Fibroblast of peridontal ligament (primary cell): ENCODE data around the gene POLR3H.

Source experiments
- DNase-seq: peaks from one replicate; pipeline ENCODE4 v3.0.0-alpha.2; 2010; ENCODE audit errors: extremely low read depth

POLR3H gene

GRCh38 chr22:41537203-41537602 is 7.1 kb downstream of the POLR3H start:
- no peak for DNase-seq

DNA sequence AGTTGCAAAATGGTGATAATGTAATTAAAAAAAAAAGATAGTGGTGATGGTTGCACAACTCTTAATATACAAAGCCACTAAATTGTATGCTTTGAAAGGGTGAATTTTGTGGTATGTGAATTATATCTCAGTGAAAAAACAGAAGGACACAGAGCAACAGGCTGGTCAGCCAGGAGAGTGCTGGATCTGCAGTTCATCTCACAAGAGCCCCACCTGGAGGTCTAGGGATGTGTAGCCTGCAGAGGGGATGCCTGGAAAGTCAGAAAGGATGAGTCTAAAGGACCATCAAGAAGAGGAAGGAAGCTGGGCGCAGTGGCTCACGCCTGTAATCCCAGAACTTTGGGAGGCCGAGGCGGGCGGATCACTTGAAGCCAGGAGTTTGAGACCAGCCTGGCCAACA is 9.0 kb downstream of the POLR3H start:
- no peak for DNase-seq

- no peak for DNase-seq
Observed at GRCh38 chr22:41534219-41534618, 10.1 kb downstream of the POLR3H start.

DNA sequence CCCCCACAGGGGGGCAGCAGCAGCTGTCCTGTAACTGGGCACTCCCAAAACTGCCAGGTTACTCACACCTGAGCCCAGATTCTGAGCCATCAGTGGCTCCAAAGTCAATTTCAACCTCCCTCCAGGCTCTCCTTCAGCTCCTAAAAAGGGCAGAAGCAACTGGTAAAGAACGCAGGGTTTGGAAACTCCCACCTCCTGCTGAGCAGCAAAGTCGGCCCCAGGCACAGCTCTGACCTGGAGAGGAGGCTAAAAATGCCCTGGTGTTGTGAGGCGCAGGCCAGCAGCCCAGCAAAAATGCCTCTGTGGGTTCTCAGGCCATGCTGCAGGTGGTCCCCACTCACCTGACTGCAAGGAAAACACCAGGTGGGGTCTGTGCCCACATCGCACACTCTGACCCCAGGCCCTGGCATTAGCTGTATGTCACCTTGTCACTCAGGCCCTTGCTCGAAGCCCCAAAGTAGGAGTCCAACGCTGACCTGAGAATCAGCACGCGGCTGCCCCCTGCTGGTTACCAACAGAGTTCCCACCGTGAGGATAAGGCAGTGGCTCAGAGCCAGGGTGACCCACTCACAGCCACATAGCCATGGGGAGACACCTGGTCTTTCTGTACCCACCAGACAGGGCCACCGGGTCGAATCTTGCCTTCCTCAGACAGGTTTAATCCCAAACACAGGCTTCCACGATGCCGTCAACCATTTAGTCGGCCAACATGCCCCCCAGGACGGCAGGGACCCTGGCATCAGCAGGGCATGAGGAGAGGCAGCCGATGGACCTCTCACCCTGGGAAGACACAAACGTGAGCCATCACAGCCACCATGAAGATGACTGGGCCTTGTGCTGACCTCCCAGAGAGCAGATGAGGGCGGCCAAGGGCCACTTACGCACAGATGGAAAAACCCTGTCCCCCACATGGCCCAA is 11.1 kb downstream of the POLR3H start:
- DNase-seq, result peak; percentile 61

DNA sequence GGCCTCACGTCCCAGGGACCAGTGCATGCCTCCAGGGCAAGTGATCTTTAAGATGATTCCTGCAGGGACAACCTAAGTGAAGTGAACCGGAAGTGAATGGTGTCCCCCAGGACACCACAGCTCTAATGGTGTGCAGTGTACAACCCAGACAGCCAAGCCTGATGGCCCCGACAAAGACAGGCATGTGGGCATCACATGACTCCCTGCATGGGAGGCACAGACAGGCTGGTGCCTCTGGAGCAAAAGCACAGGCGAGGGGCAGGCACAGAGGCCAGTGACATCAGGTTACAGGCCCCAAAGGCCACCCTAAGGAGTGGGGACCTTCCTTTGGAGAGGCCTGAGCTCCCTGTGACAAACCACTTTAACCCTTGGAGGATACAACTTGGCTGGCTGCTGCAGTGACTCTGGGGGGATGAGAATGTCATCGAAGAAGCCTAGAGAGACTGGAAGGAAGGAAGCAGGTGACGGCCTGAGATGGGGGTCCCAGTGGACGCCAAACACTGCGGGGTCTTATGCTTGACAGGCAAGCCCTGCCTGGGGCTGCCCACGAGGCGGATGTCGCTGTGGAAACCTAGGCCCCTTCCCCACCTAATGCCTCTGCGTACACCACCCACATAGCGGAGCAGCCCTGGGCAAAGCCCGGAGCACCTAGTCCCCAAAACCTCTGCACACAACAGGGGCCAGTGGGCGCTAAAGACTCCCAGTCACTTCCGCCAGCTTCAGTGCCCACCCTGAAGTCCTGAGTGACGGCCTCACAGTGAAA is 12.4 kb downstream of the POLR3H start:
- DNase-seq, result no peak

DNA sequence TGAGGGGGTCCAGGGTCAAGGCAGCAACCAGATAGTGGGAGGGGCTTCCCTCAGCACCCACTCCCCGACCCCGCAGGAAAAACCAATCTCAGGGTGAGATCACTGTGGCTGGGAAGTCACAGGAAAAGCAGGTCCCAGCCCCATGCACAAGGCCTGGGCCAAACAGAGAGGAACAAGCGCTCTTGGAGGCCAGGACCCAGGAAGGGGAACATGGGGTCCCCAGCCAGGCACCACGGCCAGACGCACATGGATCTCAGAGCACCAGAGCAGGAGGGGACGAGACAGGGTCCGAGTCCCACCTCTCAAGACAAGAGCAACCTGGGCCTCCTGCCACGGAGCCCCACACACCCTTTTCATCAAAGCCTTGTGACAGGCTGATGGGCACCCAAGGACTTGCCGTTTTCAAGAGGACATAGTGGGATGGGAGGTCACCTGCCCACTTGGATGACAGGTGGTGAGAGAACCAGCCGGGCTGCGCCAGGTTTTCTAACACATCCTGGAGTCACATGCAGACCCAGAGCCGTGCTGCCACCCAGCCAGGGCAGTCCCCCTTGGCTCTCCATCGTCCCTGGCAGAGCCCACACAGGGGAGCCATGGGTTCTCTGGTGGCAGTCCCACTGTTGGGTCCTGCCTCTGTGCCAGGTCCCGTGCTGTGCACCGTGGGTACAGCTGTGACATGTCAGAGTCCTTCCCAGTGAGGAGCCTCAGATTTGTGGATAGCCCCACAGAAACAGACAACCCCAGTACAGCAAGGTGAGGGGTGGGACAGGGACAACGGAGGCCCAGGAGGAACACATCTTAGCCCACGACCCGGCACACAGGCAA is 13.2 kb downstream of the POLR3H start:
- no peak for DNase-seq

DNA sequence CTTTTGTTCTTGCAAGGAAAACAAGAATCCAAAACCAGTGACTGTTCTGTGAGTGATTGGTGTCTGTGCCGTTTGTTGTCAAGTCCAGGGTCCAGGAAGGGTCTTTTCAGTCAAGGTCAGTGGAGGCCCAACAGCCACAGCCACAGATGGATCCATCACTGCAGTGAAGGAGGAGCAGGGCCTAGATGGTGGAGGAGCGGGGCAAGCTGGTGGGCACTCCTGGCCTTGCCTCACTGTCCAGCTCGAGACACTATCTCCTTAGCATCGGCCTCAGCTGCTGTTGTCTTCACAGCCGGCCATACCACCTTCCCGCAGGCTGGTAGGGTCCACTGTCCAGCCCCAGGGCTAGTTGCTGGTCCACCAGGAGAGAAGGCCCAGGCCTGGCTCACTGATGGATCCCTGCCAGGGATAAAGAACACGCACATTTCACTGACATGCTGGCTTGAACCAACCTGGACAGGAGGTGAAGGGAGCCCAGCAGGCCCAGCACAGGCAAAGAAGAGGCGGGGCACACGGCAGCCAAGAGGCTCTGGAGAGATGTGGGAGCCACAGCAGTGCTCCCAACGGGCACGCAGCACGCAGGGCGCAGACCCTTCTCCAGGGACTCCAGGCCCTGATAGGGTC is 15.2 kb downstream of the POLR3H start:
- no peak for DNase-seq

GRCh38 chr22:41528132-41528766 is 16.0 kb downstream of the POLR3H start:
- no peak for DNase-seq

DNA sequence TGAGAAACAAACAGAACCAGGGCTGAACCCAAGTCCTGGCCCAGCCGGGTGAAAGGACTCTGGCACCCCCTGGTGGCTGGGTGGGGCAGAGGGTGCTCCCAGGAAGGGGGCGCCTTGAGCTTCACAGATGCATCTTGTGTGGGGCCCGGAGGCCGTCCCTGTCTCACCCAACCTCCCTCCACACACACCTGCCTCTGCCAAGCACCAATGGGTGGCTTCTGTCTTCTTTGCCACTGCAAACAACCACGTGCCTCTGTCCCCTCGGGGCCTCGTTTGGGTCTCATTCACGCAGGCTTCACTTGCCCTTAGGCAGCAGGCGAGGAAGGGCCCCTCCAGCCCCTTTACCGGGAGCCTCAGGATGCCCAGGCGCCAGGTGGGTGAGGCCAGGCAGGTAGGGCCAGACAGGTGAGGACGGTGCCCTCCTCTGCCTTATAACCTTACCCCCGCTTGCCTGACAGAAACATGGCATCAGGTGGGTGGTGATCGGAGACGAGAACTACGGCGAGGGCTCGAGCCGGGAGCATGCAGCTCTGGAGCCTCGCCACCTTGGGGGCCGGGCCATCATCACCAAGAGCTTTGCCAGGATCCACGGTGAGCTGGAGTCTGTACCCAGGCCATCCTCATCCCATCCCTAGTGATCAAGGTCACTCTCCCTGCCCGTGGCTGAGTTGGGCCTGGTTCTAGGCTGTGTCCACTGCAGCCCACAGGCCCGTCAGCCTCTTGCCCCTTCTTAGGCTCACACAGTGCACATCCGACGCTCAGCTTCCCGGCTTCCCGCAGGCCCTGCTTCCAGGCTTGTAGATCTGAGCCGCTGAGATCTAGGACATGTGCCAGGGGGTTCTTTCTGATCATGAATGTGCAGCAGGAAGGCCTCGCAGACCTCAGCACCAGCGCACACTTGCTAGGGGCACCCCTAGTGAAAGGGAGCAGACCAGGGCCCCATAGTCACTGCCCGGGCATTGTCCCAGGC is 17.2 kb downstream of the POLR3H start:
- peak; percentile 33 for DNase-seq

DNA sequence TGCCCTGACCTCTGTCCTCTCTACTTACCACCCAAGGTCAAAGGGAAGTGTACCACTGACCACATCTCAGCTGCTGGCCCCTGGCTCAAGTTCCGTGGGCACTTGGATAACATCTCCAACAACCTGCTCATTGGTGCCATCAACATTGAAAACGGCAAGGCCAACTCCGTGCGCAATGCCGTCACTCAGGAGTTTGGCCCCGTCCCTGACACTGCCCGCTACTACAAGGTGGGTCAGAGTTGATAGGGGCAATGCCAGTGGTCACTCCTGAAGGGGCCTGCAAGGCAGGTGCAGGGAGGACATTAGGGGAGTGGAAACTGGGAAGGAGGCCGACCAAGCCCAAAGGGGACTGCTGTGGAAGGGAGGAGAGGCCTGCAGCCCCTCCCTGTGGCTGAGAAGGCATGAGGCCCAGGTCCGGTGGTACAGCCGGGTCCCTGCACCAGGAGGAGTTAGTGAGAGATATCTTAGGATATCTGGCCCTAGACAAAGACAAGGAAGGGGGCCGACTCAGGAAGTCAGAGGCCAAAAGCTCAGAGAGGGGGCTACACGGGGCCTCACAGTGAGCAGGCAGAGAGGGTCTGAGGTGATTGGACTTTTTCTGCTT is 17.9 kb downstream of the POLR3H start:
- no peak for DNase-seq

DNA sequence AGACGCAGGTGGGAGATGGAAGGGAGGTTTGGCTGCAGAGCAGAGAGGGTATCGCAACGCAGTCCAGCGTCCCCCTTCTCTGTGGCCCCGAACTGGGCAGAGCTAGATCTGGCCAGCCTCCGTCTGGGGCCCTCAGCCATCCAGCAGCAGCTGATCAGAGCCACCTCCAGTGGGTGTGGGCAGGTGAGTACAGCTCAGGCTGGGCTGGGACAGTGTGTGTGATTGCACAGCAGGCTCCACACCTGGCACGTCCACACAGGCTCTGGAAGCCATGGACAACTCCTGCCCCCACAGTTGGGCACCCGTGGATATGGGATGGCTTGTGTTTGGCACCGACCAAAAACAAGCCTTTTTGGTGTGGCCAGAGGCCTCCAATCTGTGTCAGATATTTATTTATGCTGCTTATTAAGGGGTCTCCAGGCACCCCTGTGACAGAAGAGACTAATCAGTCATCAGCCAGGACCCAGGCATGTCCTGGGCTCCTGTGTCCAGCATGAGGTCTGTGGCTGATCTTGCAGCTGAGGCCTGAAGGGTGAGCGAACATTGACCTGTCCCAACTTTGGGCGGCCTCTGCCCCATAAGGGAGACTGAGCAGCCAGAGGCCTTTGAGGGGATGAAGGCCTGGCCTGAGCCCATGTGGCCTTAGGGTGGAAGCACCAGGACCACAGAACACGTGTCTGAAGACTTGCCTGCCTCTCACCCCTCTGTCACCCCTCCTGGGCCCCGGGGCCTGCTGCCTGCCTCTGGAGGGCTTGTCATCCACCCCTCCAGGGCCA is 18.6 kb downstream of the POLR3H start:
- no peak for DNase-seq

- DNase-seq, result no peak
Observed at GRCh38 chr22:41524809-41525449, 19.3 kb downstream of the POLR3H start.

DNA sequence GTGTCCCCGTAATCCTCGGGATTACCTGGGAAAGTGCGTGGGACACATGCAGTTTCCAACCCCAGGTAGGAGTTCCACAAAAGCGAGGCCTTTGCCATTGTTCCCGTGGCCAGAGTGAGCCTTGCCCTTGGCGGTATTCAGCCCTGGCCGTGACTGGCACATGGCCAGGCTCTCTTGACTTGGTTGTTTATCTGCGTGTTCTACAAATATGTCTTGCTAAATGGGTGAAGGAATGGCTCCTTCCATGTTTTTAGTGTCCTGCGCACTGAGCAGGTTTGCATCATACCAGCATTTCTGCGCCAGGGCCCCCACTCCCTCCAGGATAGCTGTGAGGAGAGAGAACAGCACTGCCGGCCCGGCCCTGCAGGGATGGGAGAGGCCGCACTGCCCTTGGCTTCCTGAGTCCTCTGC is 20.0 kb downstream of the POLR3H start:
- peak; percentile 77 for DNase-seq

DNA sequence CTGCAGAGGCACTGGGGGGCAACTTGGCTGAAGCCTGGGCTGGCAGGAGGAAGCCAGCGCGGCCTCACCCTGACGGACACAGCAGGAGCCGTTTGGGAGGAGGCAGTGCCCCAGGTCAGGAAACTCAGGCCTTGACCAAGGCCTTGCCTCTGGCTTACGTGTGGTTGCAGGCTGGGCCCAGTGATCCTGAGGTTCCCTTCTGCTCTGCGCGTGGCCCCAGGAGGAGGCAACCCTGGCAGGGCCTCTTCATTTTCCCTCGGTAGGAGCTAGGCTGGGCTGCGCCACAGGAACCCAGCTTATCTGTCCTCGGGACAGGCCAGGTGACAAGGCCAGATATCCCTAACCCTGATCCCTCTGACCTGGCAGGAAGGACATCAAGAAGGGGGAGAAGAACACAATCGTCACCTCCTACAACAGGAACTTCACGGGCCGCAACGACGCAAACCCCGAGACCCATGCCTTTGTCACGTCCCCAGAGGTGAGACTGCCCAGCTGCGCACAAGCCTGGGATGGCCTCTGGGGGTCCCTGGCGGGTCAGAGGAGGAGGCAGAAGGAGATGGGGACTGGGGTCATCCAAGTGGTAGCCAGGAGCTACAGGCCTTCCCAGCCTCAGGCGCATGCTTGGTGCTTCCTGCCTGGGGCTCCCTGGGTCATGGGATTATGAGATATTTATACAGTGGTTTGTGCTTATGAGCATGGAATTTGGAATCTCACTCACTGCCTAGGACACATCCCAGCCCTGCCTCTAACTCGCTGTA is 20.6 kb downstream of the POLR3H start:
- peak; percentile 88 for DNase-seq

GRCh38 chr22:41522813-41523212 is 21.5 kb downstream of the POLR3H start:
- DNase-seq, result no peak

GRCh38 chr22:41521126-41521525 is 23.1 kb downstream of the POLR3H start:
- DNase-seq, result no peak

GRCh38 chr22:41518048-41518347 is 26.3 kb downstream of the POLR3H start:
- no peak for DNase-seq
